Cerebellar nuclear complex (tissue), 1 donor: Measurements from ENCODE around the gene RERE.
"Not testable (repeated sequence)": the region's sequence is repeated elsewhere in the genome, so short reads cannot be mapped to it uniquely, and the experiment has no call there.

Experiments
- DNase-seq, 2 experiments: peaks; one replicate each; lab custom pipeline; 2025; lab: John Stamatoyannopoulos, UW

RERE gene

GRCh38 chr1:8800416-8800815 lies 17.0 kb downstream of the RERE start:
- DNase-seq, result no peak

GRCh38 chr1:8797216-8797615 lies 20.2 kb downstream of the RERE start:
- no peak for DNase-seq

- DNase-seq, result no peak
These were observed 20.6 kb downstream of the RERE start for GRCh38 chr1:8796812-8797211.

GRCh38 chr1:8794605-8795004 lies 22.8 kb downstream of the RERE start:
- DNase-seq, result no peak

- DNase-seq, result no peak
These were observed 25.6 kb downstream of the RERE start for GRCh38 chr1:8791819-8792218.

GRCh38 chr1:8790987-8791386 lies 26.5 kb downstream of the RERE start:
- DNase-seq, result no peak

DNA sequence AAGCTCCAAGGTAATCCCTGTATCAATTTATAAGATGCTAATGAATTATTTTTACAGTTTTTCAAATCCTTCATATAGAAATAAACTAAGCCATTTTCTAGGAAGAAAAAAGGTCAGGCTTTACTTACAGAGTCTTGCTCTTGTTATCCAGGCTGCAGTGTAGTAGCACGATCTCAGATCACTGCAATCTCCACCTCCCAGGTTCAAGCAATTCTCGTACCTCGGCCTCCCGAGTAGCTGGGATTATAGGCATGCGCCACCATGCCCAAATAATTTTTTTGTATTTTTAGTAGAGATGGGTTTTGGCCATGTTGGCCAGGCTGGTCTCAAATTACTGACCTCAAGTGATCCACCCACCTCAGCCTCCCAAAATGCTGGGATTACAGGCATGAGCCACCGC lies 27.0 kb downstream of the RERE start:
- no peak for DNase-seq

DNA sequence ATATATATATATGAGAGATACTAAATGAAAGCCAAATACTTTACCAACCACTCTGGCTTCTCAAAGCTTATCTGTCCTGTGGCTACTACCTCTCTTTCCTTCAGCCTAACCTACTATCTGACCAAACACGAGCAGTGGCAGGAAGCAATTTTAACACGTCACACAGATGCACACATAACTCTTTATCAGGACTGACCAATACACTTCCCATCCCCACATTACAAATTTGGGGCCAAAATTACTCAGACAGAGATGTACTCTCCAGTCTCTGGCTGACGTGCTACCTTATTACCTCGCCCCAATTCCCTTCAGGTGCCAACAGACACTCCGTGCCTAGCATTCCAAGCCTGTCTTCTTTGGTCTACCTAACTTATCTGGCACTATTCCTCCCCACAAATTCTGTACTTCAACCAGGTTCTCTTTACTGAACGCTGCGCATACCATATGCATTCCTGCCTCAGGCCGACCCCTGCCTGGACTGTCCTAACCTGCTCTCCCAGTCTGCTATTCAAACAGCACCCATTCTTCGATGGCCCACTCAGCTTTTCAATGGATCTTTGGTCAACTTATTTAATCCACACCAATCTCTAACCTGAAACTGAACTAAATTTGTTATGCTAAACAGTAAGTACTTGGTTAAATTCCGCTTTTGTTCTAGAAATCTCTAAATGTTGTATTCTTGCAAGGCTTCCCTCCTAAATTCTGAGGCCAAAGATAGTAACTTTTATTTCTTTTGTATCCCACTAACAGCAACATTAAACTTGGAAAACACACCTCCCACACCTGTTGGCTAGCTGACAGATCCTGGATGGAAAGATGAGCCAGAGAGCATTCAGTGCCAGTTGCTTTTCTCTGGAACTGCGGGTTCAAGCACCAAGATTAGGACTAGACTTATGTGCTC lies 27.9 kb downstream of the RERE start:
- DNase-seq, result no peak

- DNase-seq, result no peak
These were observed 30.2 kb downstream of the RERE start for GRCh38 chr1:8787218-8787617.

- not testable (repeated sequence) for DNase-seq
These were observed 31.2 kb downstream of the RERE start for GRCh38 chr1:8786204-8786603.

GRCh38 chr1:8782955-8783354 lies 34.5 kb downstream of the RERE start:
- no peak for DNase-seq

DNA sequence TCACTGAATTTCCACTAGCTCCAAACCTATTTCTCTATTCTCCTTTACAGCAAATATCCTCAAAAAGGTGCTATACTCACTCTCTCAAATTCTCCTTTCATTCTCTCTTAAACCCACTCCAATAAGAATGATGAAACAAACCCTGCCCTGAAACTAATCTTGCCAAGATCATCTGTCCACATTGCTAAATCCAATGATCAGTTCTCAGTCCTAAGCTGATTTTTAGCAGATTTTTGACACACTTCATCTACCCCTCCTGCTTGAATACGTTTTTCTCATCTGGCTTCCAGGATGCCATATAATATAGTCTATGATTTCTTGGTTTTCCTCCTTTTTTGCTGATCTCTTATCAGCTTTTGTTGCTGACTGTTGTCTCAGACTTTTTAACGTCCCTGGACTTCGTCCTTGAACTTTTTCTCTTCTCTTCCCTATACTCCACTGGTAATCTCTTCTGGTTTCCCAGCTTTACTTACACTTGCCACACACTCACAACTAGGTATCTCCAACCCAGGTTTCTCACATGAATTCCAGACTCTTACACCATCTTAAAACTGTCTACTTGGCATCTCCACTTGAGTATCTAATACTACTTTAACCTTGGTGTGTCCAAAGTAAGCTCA lies 35.3 kb downstream of the RERE start:
- no peak for DNase-seq

DNA sequence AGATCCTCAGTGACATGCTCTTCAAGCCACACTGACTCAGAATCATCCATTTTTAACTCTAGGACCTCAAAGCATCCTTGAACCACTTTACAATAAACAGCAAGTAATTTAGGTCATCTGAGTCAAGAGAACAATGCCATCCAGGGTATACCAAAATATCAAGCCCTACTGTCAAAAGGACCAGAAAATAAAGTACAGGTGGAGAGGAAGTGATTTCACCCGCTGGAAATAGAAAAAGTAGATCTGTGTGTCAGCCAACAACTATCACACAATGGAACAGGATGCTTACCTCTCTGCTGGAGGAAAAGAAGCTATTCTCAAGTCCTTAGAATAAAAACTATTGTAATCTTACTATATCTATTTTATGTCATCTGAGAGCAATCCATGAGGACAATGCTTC lies 37.0 kb downstream of the RERE start:
- no peak for DNase-seq

DNA sequence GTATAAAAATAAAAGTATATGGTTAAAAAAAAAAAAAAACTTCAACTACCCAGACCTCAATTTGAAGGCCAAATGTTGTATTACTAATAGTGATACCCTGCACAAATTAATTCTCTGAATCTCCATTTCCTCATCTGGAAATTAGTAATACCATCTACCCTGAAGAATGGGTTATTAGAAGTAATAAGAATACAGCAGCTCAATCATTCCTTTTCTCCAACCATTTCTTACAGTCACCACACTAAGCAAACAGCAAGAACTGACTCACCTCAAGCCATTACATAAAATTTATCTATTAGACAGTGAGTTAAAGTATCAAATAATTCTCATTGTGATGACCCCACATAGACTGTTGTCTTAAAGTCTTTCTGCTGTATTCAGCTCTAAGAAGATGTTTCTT lies 39.6 kb downstream of the RERE start:
- DNase-seq, result no peak

DNA sequence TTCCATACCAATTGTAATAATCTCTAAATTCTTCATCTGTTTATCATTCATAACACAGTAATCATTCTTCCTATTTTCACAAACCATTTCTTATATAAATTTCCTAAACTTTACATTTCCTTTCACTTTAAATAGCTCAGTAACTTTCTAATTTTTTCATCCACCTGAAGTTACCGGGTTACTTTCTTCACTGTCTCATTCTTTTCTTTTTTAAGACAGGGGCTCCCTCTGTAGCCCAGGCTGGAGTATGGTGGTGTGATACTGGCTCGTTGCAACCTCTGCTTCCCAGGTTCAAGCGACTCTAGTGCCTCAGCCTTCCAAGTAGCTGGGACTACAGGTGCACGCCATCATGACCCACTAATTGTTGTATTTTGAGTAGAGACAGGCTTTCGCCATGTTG lies 41.3 kb downstream of the RERE start:
- no peak for DNase-seq

- DNase-seq, result no peak
These were observed 50.4 kb downstream of the RERE start for GRCh38 chr1:8767006-8767405.

DNA sequence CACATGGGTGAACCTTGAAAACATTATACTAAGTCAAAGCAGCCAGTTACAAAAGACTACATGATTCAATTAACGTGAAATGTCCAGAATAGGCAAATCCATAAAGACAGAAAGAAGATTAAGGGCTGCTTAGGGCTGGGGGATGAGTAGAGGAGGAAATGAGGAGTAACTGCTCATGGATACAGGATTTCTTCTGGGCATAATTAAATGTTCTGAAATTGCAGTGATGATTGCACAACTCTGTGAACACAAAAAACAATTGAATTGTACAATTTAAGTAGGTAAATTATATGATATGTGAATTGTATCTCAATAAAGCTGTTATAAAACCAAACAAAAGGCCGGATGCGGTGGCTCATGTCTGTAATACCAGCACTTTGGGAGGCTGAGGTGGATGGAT lies 52.2 kb downstream of the RERE start:
- no peak for DNase-seq

GRCh38 chr1:8764293-8764937 lies 53.0 kb downstream of the RERE start:
- DNase-seq, result no peak

DNA sequence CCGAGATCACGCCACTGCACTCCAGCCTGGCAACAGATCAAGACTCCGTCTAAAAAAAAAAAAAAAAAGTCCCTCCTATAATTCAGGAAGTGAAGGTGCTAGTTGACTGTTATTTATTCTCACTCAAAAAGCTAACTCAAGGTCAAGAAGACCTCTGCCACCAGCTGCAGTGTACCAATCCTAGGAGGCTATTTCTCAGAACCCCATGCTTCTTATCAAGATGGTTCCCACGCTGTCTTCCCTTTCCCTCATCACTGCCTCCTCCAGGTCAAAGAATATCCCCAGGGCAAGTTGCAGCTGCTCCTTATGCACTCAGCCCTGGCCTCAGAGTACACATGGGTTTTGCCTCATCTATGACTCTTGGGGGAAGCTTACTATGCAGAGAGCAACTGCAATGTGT lies 53.6 kb downstream of the RERE start:
- DNase-seq, result no peak

- no peak for DNase-seq
These were observed 62.4 kb downstream of the RERE start for GRCh38 chr1:8754993-8755392.

DNA sequence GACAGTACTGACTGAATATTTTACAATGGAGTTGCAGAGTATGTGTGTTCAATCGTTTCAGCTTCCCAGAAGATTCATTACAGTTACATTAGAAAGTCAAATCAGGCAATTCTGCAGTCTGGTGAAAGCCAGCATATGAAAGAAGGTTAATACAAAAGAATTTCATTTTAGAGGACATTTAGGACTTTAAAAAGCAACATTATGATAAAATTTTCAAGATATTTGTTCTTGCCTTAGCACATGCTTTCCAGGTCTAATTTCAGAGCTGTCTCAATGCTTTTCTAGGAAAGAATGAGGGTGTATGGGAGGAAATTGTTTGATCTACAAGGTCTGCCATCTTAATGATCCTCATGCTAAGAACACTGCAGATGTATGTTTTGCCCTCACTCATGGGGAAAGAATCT lies 63.2 kb downstream of the RERE start:
- no peak for DNase-seq

- no peak for DNase-seq
These were observed 63.7 kb downstream of the RERE start for GRCh38 chr1:8753736-8754135.
